Measurements from ENCODE around the gene ADCY4.

The ADCY4 gene

DNA sequence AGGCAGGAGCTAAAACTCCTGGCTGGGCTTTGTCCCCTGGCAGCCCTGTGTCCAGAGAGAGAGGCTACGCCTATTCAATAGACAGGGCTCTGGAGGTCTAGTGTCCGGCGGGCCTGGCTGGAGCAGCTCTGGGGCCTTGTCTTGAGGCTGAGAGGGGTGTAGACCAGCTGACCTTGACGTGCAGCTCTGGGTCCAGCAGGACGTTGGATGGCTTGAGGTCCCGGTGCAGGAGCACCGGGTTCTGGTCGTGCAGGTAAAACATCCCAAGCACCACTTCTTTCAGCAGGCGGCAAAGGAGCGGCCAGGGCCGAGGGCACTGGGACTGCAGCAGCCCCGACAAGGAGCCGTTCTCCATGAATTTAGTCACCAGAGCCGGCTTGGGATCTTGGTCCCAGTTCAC lies 4.0 kb upstream of the ADCY4 start:
- DNase-seq (ENCODE audit: low read depth, low spot score) = no peak

- DNase-seq (ENCODE audit: low read depth, low spot score) = no peak
These were observed 2.9 kb upstream of the ADCY4 start for GRCh38 chr14:24337824-24338175.

GRCh38 chr14:24337144-24337823 lies 2.4 kb upstream of the ADCY4 start:
- DNase-seq (ENCODE audit: low read depth, low spot score) = no peak

- DNase-seq (ENCODE audit: low read depth, low spot score) = no peak
These were observed 745 bp upstream of the ADCY4 start for GRCh38 chr14:24335461-24336171.

DNA sequence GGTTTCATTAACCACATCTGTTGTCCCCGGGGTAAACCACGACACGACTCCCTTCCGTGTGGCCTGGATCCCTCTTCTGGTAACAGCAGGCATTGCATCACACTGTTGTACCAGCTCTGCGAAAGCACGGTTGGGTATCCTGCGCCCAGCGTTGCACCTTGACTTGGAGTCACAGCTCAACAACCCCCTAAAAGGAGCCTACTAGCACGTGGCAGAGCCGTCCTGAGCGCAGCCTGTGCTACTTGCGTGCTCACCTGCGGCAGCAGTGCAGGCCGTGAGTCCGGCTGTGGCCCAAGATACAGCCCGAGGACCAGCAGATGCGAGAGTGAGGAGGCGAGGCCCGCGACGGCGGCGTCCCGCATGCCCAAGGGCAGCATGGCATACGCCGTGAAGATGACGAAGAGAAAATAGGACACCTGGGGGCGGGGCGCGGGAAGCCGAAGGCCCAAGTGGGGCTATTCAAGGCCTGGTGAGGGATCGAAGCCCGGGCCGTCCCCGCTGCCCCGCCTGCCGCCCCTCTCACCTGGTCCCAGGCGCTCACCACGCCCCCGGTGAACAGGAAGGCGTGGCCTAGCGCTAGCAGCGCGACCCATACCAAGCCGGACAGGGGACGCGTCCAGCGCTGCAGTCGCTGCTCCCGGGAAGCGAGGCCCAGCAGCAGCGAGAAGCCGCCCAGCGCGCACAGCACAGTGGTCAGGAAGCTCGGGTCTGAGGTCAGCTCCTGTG lies 2.4 kb downstream of the ADCY4 start:
- peak; percentile 78 for DNase-seq (ENCODE audit: low read depth, low spot score)

- DNase-seq (ENCODE audit: low read depth, low spot score) = no peak
These were observed 3.1 kb downstream of the ADCY4 start for GRCh38 chr14:24331731-24332267.

DNA sequence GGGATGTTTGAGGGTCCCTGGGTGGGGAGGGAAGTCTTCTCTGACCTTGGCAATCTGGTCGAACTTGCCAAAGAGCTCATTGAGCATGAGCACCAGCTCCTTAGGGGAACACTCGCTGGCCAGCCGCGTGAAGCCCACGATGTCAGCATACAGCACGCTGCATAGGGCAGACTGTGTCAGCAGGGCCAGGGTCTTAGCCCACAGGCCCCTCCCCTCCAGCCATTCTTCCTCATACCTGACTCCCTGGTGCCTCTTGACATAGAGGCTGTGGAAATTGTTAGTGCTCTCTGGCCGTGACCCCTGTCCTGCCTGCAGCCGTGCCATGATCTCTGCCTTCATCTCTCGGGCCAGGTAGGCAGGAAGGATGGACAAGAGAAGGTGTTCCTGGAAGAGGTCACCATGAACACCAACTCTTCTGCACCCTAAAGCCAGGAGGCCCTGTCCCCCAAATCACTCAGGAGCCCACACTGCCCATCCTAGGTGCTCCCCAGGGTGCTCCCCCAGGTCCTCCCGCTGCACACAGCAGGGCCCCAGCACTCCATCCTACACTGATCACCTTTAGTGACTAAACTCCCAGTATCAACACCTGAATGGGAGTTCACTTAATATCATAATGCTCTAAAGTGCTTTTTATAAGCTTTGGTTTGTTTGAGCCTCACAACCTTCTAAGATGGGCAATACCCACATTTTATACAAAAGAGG lies 3.7 kb downstream of the ADCY4 start:
- no peak for DNase-seq (ENCODE audit: low read depth, low spot score)

GRCh38 chr14:24329736-24330135 lies 5.1 kb downstream of the ADCY4 start:
- DNase-seq (ENCODE audit: low read depth, low spot score) = no peak

GRCh38 chr14:24329073-24329663 lies 5.7 kb downstream of the ADCY4 start:
- DNase-seq (ENCODE audit: low read depth, low spot score) = no peak

DNA sequence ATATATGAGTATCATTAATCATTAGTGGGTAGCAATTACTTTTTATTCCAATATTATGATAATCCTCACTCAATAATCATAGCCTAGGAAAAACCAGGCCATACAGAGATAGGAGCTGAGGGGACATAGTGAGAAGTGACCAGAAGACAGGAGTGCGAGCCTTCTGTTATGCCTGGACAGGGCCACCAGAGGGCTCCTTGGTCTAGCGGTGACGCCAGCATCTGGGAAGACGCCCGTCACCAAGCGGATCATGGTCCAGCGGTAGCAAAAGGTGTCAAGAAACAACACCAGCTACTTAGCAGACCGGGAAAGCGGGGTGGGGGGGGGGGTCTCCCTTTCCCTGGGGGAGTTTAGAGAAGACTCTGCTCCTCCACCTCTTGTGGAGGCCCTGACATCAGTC lies 7.0 kb downstream of the ADCY4 start:
- DNase-seq (ENCODE audit: low read depth, low spot score) = peak; percentile 40

DNA sequence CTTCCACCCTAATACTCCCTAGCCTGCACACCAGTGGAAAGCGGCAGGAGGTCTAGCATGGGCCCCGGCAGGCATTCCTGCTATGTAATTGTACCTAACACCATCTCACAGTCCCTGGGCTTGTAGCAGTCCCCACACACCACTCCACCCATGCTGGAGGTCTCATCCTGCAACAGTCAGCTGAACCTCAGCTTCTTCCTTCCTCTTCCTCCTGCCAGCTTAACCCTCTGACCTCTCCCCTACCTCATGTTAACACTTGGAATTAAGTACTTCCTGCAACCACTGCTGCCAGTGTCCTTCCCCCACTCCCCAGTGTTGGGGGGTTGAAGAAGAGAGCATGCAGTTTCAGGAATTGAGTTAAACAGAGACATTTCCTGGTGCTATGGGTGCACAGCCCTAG lies 7.6 kb downstream of the ADCY4 start:
- DNase-seq (ENCODE audit: low read depth, low spot score) = no peak

GRCh38 chr14:24325963-24326362 lies 8.9 kb downstream of the ADCY4 start:
- no peak for DNase-seq (ENCODE audit: low read depth, low spot score)

DNA sequence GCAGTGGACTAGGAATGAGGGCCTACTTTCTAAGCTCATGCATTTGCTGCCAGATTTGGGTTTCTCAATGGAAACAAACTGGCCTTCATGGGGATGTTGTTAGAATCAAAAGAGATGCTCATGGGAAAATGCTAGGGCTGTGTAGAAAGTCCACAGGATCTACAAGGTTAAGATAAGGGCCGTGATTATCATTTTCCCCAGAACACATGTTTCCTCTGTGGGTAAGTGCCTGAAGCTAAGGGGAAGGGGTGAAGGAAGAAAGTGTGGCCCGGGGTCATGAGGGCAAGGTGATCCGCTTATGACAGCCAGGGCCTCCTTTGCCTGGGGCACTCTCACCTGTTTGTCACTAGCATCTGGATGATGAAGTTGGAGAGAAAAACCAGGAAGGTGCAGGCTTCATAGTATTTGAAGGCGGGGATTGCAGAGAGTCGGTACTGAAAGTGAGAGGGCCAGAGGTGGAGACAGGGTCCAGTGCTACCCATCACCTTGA lies 9.8 kb downstream of the ADCY4 start:
- DNase-seq (ENCODE audit: low read depth, low spot score) = no peak

- no peak for DNase-seq (ENCODE audit: low read depth, low spot score)
These were observed 10.8 kb downstream of the ADCY4 start for GRCh38 chr14:24324024-24324423.

DNA sequence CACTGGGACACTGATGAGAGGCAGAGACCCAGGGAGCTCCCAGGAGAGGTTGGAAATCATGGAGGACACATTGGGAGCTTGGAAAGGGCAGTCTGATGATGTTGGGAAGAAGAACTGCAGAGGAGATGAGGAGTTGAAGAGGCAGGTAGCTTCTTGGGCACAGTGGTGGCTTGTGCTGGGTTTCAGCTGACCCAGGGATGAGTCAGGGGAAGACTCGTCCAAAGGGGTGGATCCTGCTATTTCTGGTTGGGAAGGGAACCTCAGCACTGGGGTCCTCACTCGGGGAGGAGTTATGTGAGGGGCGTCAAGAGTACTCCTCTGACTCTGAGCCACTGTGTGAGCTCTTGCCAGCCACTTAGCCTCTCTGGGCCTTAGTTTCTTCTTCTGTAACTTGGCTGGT lies 11.5 kb downstream of the ADCY4 start:
- DNase-seq (ENCODE audit: low read depth, low spot score) = no peak

DNA sequence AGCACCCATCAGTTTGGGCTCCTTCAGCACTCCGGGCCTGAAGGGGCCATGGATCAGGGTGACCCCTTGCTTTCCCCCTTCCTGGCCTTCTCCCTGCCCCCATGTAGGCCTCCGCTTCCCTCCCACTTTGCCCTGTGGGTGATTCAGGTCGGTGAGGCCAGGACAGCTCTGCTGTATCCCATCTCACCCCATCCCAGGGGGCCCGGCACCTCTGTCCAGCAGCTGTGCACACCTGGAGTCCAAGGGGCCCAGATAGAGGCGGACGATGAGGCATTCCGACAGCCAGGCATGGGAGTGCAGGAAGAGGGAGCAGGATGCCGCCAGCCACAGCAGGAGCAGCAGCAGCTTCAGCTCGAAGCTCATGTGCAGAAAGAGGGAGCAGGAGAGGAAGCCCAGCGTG lies 12.2 kb downstream of the ADCY4 start:
- no peak for DNase-seq (ENCODE audit: low read depth, low spot score)

GRCh38 chr14:24321212-24321975 lies 13.5 kb downstream of the ADCY4 start:
- no peak for DNase-seq (ENCODE audit: low read depth, low spot score)

- no peak for DNase-seq (ENCODE audit: low read depth, low spot score)
These were observed 17.5 kb downstream of the ADCY4 start for GRCh38 chr14:24317141-24317928.

DNA sequence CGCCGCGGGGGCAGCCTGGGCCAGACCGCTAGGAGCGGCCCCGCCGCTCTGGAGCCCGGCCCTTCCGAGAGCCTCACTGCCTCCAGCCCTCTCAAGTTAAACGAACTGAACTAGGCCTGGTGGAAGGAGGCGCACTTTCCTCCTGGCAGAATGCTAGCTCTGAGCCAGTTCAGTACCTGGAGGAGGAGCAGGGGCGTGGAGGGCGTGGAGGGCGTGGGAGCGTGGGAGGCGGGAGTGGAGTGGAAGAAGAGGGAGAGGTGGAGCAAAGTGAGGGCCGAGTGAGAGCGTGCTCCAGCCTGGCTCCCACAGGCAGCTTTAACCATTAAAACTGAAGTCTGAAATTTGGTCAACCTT lies 18.3 kb downstream of the ADCY4 start:
- DNase-seq (ENCODE audit: low read depth, low spot score) = no peak

Measured in astrocyte of the hippocampus (primary cell).